H1 (cell line): ENCODE measurements around the gene EIF3B.

Source experiments
- BCL11A ChIP-seq, 2 experiments: IDR thresholded peaks; one replicate each; pipeline ENCODE4 v1.6.1; 2011; ENCODE audit warnings: low read depth in 2 of 2, low read length in 2 of 2, mild to moderate bottlenecking in 2 of 2
- BRCA1 ChIP-seq: IDR thresholded peaks from 2 replicates; pipeline ENCODE4 v1.6.1; 2012; ENCODE audit warnings: low read depth, low read length, improper control_type of control experiment
- CREB1 ChIP-seq: IDR thresholded peaks from 2 replicates; pipeline ENCODE4 v1.6.1; 2012; ENCODE audit warnings: inconsistent platforms
- CTBP2 ChIP-seq: IDR thresholded peaks from 2 replicates; pipeline ENCODE4 v1.7.0; 2011; ENCODE audit warnings: borderline replicate concordance, mild to moderate bottlenecking, moderate library complexity, mixed read lengths, low read length; ENCODE audit not compliant: insufficient read depth, insufficient read length
- EZH2 ChIP-seq: fragments of 200-600 bp; sonication (generic); IDR thresholded peaks from 2 replicates; pipeline ENCODE4 v1.7.1; 2012; ENCODE audit warnings: low read depth, mild to moderate bottlenecking, moderate library complexity, low read length, inconsistent platforms; ENCODE audit not compliant: severe bottlenecking
- PHF8 ChIP-seq: fragments of 200-600 bp; sonication (generic); conservative IDR thresholded peaks from 2 replicates; pipeline ENCODE4 v1.7.1; 2012; ENCODE audit warnings: low read depth, mild to moderate bottlenecking, inconsistent platforms, low read length, moderate library complexity
- POLR2A ChIP-seq, 2 experiments: IDR thresholded peaks; 1 replicate in 1 of 2; 2 replicates in 1 of 2; pipeline ENCODE4 v1.6.1; 2011; ENCODE audit warnings: low read depth in 2 of 2, low read length in 2 of 2, mild to moderate bottlenecking in 2 of 2; ENCODE audit errors: control extremely low read depth in 1 of 2
- TF ChIP-seq, protein P1 (sequence below), 3 experiments: IDR thresholded peaks; 1 replicate in 2 of 3; 2 replicates in 1 of 3; pipeline versions ENCODE4 v1.5.1 to v1.6.1; 2011; ENCODE audit warnings: low read length in 3 of 3, mild to moderate bottlenecking in 3 of 3, inconsistent platforms in 2 of 3, low read depth in 1 of 3, moderate library complexity in 1 of 3; ENCODE audit not compliant: insufficient read depth in 1 of 3; ENCODE audit errors: control extremely low read depth in 1 of 3

DNA sequence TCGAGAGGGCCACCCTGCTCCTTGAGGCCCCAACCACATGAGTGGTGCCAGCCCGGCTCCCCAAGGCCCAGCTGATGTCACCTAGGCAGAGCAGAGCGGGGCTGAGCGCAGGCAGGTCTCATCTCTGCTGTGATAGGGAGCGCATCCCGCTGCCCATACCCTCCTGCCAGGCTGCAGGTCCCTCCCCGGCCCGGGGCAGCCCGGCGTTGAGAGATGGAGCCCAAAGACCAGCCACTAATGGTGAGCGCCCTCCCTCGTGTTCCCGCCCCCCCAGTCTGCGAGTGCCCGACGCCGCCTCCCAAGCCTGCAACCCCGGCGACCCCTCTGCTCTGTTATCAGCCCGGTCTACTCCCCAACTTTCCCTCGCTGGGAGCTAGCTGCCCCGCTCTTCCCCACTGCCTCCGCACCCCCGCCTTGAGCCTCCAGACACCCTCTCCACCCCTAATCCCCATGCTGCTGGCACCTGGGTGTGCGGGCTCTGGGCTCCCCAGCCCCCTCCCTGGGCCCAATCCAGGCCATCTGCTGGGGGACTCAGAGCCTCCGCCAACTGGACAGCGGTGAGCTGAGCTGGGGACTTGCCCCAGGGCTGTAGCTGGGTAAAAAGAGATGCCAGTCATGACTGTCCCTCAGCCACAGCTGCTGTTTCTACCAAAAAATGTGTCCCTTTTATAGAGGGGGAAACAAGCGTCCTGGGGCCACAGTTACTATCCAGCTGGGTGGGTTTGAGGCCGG lies 29.1 kb downstream of the EIF3B start:
- TF ChIP-seq PHF8, result no peak
- TF ChIP-seq, protein P1, sequence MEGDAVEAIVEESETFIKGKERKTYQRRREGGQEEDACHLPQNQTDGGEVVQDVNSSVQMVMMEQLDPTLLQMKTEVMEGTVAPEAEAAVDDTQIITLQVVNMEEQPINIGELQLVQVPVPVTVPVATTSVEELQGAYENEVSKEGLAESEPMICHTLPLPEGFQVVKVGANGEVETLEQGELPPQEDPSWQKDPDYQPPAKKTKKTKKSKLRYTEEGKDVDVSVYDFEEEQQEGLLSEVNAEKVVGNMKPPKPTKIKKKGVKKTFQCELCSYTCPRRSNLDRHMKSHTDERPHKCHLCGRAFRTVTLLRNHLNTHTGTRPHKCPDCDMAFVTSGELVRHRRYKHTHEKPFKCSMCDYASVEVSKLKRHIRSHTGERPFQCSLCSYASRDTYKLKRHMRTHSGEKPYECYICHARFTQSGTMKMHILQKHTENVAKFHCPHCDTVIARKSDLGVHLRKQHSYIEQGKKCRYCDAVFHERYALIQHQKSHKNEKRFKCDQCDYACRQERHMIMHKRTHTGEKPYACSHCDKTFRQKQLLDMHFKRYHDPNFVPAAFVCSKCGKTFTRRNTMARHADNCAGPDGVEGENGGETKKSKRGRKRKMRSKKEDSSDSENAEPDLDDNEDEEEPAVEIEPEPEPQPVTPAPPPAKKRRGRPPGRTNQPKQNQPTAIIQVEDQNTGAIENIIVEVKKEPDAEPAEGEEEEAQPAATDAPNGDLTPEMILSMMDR (IDR thresholded peaks at IDR 0.05; ENCODE audit: control extremely low read depth in 1 of 3, insufficient read depth in 1 of 3, low read depth in 1 of 3, low read length in 3 of 3), result no peak
- TF ChIP-seq POLR2A (IDR thresholded peaks at IDR 0.05; ENCODE audit: control extremely low read depth in 1 of 2, low read depth in 2 of 2, low read length in 2 of 2), result no peak
- no peak for TF ChIP-seq CREB1
- no peak for TF ChIP-seq EZH2
- no peak for TF ChIP-seq CTBP2
- TF ChIP-seq BRCA1, result no peak
- TF ChIP-seq BCL11A (IDR thresholded peaks at IDR 0.05; ENCODE audit: low read depth in 2 of 2, low read length in 2 of 2), result no peak
